Heart right ventricle (tissue), 16 donors: ENCODE data around the gene CTNND2. TPM values are rescaled to one million over a fixed set of nuclear protein-coding genes. Genes with fewer than 3 reads are reported as not detected.
"Not testable (repeated sequence)": the region's sequence is repeated elsewhere in the genome, so short reads cannot be mapped to it uniquely, and the experiment has no call there.

Experiments used
- ATAC-seq, 8 donors: fragments of 200-7000 bp; cut with Tn5 transposase; one replicate each; pipeline ENCODE4 v1.9.1; 2020; ENCODE audit warnings: mild to moderate bottlenecking in 8 of 8, moderate library complexity in 8 of 8, moderate number of reproducible peaks in 1 of 8
- DNase-seq, 2 donors: peaks; one replicate each; pipeline ENCODE4 v3.0.0-alpha.2; 2020
- H3K27ac ChIP-seq, 10 donors: fragments of 200-600 bp; sonication (generic) in 2 of 10; one replicate each; pipeline versions ENCODE4 v1.5.0 to v1.8.0; 2020 to 2022; ENCODE audit warnings: mild to moderate bottlenecking in 3 of 10
- H3K27me3 ChIP-seq, 7 donors: fragments of 200-600 bp; one replicate each; pipeline ENCODE4 v1.8.0; 2021 to 2022; ENCODE audit warnings: mild to moderate bottlenecking in 2 of 7
- H3K36me3 ChIP-seq, 9 donors: fragments of 200-600 bp; sonication (generic) in 1 of 9; one replicate each; pipeline versions ENCODE4 v1.5.0 to v1.8.0; 2020 to 2022; ENCODE audit warnings: mild to moderate bottlenecking in 2 of 9
- H3K4me1 ChIP-seq, 9 donors: fragments of 200-600 bp; sonication (generic) in 1 of 9; one replicate each; pipeline versions ENCODE4 v1.5.0 to v1.8.0; 2020 to 2022; ENCODE audit warnings: mild to moderate bottlenecking in 4 of 9
- H3K4me3 ChIP-seq, 10 donors: fragments of 200-600 bp; sonication (generic) in 2 of 10; one replicate each; pipeline versions ENCODE4 v1.5.0 to v1.8.0; 2020 to 2022; ENCODE audit warnings: mild to moderate bottlenecking in 7 of 10, moderate library complexity in 2 of 10
- H3K9me3 ChIP-seq, 11 donors: fragments of 200-600 bp in 10 of 11; sonication (generic) in 2 of 11; one replicate each; pipeline versions ENCODE4 v1.5.0 to v1.8.0; 2013 to 2022; ENCODE audit warnings: mild to moderate bottlenecking in 2 of 11, control low read depth in 1 of 11, moderate library complexity in 1 of 11
- CTCF ChIP-seq, 9 donors: fragments of 200-600 bp; sonication (generic) in 2 of 9; IDR thresholded peaks; one replicate each; pipeline versions ENCODE4 v1.5.0 to v1.8.0; 2021 to 2022; ENCODE audit warnings: antibody characterized with exemption in 9 of 9, mild to moderate bottlenecking in 5 of 9, moderate library complexity in 1 of 9
- WGBS, 2 donors: extraction: QIAGEN DNeasy Blood & Tissue Kit; methylation state at CpG; one replicate each; pipeline ENCODE4 v1.1.7; 2013; ENCODE audit warnings: inconsistent platforms in 1 of 2; 5-methylcytosine and 5-hydroxymethylcytosine counted together
- intact Hi-C, 10 donors: fragments of 100-400 bp; cut with DNase I; formaldehyde crosslinking; loops; one replicate each; pipeline versions ENCODE4 v1.11.1 to v1.14.2; 2022
- polyA plus RNA-seq, 2 donors: library from polyadenylated mRNA; stranded (reverse); fragments of 200-250 nt; gene quantifications; one replicate each; pipeline ENCODE4 v1.2.3, GENCODE V29; 2013
- total RNA-seq, 10 donors: library from RNA; stranded (reverse); fragmentation: NEBNext Ultra II Directional in 3 of 10; extraction: Animal tissue kit (Norgen Biotek cat#: 25700) in 3 of 10; gene quantifications; one replicate each; pipeline versions ENCODE4 v1.2.1 to v1.2.4, GENCODE V29; 2021 to 2023
- donor health status: Arrhythmogenic right ventricular cardiomyopathy.
- donor health status: ischemic (EF 13 %, LVEDD 7.1; RV severe dilation, severe dysfunction).
- donor health status: healthy with polysubstance abuse.
- donor health status: DM: no; HTN: yes; CAD: no.
- donor health status: DM: no; HTN: no; CAD: no.
- donor health status: ischemic (EF 25% LVEDD 6.9; RV normal size, moderate dysfunction).
- donor health status: ischemic (EF 25% LVEDD 5.7; RV mildly dilated, moderate dysfunction).
- donor health status: healthy.
- donor health status: DM: yes; HTN: yes; CAD: no.
- donor health status: Ischemic cardiomyopathy.
- donor health status: ischemic (EF 35%, LVEDD 5.7; RV mildly dilated, moderate dysfunction).
- donor health status: nonischemic (EF 11% LVEDD 7.7; RV severe dilation, severe dysfunction).
- donor health status: DM: yes; HTN: yes; CAD: no.
- donor health status: PGD.
- donor health status: ischemic (EF 29% LVEDD 5.4; RV normal size, mild dysfunction).
- donor health status: nonischemic (EF 23%, LVEDD 6.1; RV moderate dilation, normal function).

Gene CTNND2
- total and polyA plus RNA-seq, 12 donors: 1.1 to 29.6 (median 9.9) TPM

- Histone ChIP-seq H3K4me3 (no peak overlapping the region), H3K36me3 (no peaks in the 10 kb centered on the region), H3K4me1 (peaks cover 0 to 3% (median 0%) of the 10 kb centered on the region in 9 donors), H3K27me3 (no peaks in the 10 kb centered on the region), H3K9me3 (no peaks in the 10 kb centered on the region), H3K27ac (no peak overlapping the region)
- ATAC-seq (no peak), DNase-seq (no peak)
- intact Hi-C loops: no loop called here
- TF ChIP-seq CTCF (IDR thresholded peaks at IDR 0.05): no peak
Measured at GRCh38 chr5:11853140-11853539, 51.1 kb downstream of the CTNND2 start.

GRCh38 chr5:11852717-11853087 is 51.5 kb downstream of the CTNND2 start:
- WGBS, 2 donors: 62 to 73% methylated on average over 1 of the region's 1 CpG
- Histone ChIP-seq H3K27ac (no peak overlapping the region), H3K9me3 (no peaks in the 10 kb centered on the region), H3K4me3 (no peak overlapping the region), H3K27me3 (no peaks in the 10 kb centered on the region), H3K36me3 (no peaks in the 10 kb centered on the region), H3K4me1 (peaks cover 0 to 3% (median 0%) of the 10 kb centered on the region in 9 donors)
- no peak for ATAC-seq
- no peak for TF ChIP-seq CTCF (IDR thresholded peaks at IDR 0.05)
- DNase-seq: no peak
- intact Hi-C loops: no loop called here

DNA sequence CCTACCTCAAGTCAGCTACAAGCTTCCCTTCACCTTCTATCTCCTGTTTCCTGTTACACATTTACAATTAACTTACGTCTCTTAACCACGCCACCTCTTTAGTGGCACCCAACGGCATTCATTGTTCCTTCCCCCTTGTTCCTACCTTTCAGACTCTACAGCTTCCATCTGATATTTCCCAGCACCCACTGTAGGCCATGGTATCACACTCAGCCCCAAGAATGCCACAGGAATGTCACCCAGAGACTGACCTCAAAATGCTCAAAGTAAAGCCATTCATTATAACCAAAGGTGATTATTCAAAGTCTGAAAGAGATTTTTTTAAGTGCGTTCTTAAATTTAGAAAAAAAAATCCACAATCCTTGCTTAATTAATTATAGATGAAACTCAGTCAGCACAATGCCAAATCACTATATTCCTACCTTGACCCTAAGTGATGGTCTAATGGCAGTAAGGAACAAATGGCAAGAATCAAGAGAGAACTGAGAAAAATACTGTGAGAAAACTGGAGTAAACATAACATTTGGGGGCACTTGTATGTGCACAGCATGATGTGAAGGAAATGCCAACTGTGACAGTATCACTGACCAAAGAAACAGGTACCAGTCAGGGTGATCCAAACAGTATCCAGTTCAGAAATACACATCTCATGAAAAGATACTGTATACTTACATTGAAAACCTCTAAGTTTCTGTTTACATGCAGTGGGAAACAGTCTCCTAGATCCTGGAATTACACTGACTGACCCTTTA is 52.1 kb downstream of the CTNND2 start:
- peaks cover 0 to 3% (median 0%) of the 10 kb centered on the region in 9 donors for H3K4me1 ChIP-seq
- no peak for TF ChIP-seq CTCF (IDR thresholded peaks at IDR 0.05)

DNA sequence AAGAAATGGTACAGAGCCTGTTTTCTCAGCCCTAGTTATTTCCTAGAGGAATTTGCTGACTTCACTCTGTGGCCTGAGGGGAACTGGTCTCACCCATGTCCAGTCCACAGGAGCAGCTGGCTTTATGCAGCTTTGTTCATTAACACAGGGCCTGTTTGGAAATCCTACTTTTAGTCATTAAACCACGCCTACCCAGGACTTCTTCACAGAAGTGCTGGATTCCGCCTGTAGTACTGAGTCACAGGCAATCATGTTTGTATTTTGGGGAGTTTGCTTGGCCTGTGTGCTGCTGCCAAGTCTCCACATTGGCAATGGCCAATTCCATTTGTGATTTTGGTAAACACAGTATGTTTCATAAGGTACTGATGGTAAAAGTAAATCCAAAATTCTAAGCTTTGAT is 52.8 kb downstream of the CTNND2 start:
- ATAC-seq (peak in 4 of 8 donors; percentile 11 to 44 (median 40)), DNase-seq (no peak)
- no peaks in the 10 kb centered on the region for H3K36me3 ChIP-seq
- intact Hi-C loops: no loop called here
- peaks cover 0 to 3% (median 0%) of the 10 kb centered on the region in 9 donors for H3K4me1 ChIP-seq
- no peak overlapping the region for H3K4me3 ChIP-seq
- H3K27me3 ChIP-seq: no peaks in the 10 kb centered on the region
- no peak for TF ChIP-seq CTCF (IDR thresholded peaks at IDR 0.05)
- H3K9me3 ChIP-seq: no peaks in the 10 kb centered on the region
- WGBS, 2 donors: 73 to 76% methylated on average over 2 of the region's 2 CpGs
- no peak overlapping the region for H3K27ac ChIP-seq

More for the DNA sequence above, 52.1 kb downstream of the CTNND2 start:
- Histone ChIP-seq H3K27ac (no peak overlapping the region), H3K9me3 (no peaks in the 10 kb centered on the region), H3K4me3 (no peak overlapping the region), H3K36me3 (no peaks in the 10 kb centered on the region), H3K27me3 (no peaks in the 10 kb centered on the region)
- WGBS, 2 donors: 31 to 45% methylated on average over 4 of the region's 4 CpGs
- no peak for DNase-seq
- intact Hi-C loops: no loop called here
- no peak for ATAC-seq

DNA sequence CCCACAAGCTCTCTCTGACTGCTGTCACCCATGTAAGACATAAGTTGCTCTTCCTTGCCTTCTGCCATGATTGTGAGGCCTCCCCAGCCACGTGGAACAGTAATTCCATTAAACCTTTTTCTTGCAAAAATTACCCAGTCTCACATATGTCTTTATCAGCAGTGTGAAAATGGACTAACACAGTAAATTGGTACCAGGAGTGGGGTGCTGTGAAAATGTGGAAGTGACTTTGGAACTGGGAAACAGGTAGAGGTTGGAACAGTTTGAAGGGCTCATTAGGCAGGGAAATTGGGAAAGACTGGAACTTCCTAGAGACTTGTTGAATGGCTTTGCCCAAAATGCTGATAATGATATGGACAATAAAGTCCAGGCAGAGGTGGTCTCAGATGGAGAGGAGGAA is 75.7 kb downstream of the CTNND2 start:
- H3K9me3 ChIP-seq: peaks cover 0 to 59% (median 19%) of the 10 kb centered on the region in 11 donors
- ATAC-seq, DNase-seq, H3K27me3 ChIP-seq, intact Hi-C loops, H3K4me3 ChIP-seq, H3K36me3 ChIP-seq, H3K4me1 ChIP-seq, H3K27ac ChIP-seq: not testable (repeated sequence)
- 45 to 61% methylated on average over 1 of the region's 1 CpG for whole genome bisulfite sequencing, 2 donors
